Measurements from ENCODE around the gene NUP93. TPM values are rescaled to one million over a fixed set of nuclear protein-coding genes. Genes with fewer than 3 reads are reported as not detected.

The NUP93 gene
- total and polyA plus RNA-seq, 2 of the 8 experiments (the other 6 are each of a cell fraction or from before 2014, with no cell fraction given): 147 to 201 TPM

DNA sequence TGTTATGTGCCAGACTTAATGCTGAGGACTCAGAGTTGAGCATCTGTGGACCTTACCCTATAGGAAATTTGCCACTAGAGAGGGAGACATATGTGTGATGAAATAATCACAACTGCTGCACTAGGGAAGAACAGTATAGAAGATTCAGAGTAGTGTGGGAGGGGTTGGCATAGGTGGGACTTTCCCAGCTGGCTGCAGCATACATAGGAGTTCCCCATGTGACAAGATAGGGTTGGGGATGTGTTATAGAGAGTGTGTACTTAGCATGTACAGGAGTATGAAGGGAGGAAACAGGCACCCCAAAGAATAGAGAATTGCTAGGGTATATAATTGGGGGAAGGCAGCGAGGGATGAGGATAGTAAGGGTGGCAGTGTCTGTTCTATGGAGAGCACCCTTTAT is 2.9 kb downstream of the NUP93 start:
- 83% methylated on average over 1 of the region's 1 CpG; no CpG with 5 or more reads in 1 of the 2 experiments for WGBS, 2 experiments (ENCODE audit: extremely low coverage in 1 of 2, insufficient coverage in 1 of 2, insufficient read length in 1 of 2, insufficient replicate concordance in 2 of 2, low coverage in 1 of 2, low lambda C conversion rate in 2 of 2, missing lambda C conversion rate in 1 of 2)
- H4K5ac ChIP-seq (ENCODE audit: insufficient read length, low read depth, low read length): no peak overlapping the region
- no peak overlapping the region for H3K4me3 ChIP-seq (ENCODE audit: extremely low read depth in 1 of 4, insufficient read depth in 2 of 4, low read depth in 3 of 4, low read length in 4 of 4)
- no peak overlapping the region for H2BK12ac ChIP-seq (ENCODE audit: low read depth, low read length)
- no peak overlapping the region for H4K91ac ChIP-seq (replicated peaks; ENCODE audit: insufficient read length, low read length)
- no peaks in the 10 kb centered on the region for H3K27me3 ChIP-seq (replicated peaks in 1 of 4; ENCODE audit: control insufficient read depth in 3 of 4, extremely low read depth in 1 of 4, insufficient read depth in 3 of 4, low read length in 3 of 4)
- no peaks in the 10 kb centered on the region; a peak in 1 of 8 replicates for H3K36me3 ChIP-seq (ENCODE audit: control insufficient read depth in 2 of 4, insufficient read depth in 4 of 4, low read length in 3 of 4)
- peaks cover 12% of the 10 kb centered on the region for H3K23me2 ChIP-seq (ENCODE audit: low read depth, low read length)
- no peak overlapping the region; a peak in 1 of 7 replicates for H3K9ac ChIP-seq (replicated peaks in 1 of 4; ENCODE audit: extremely low read depth in 1 of 4, low read depth in 3 of 4, low read length in 3 of 4)
- no peaks in the 10 kb centered on the region; a peak in 1 of 4 replicates for H3K9me3 ChIP-seq (ENCODE audit: insufficient read depth in 2 of 2, low read depth in 1 of 2, low read length in 1 of 2)
- no peak overlapping the region for H2AFZ ChIP-seq (ENCODE audit: low read length)
- no peak overlapping the region for H3K4me2 ChIP-seq (ENCODE audit: insufficient read depth in 1 of 2, low read depth in 2 of 2, low read length in 2 of 2)
- DNase-seq (ENCODE audit: low read depth in 1 of 2, low spot score in 2 of 2): no peak
- no peak overlapping the region for H3K18ac ChIP-seq (ENCODE audit: extremely low read depth, low read length)
- H3K23ac ChIP-seq (ENCODE audit: insufficient read length): no peak overlapping the region
- peaks cover 0 to 3% (median 2%) of the 10 kb centered on the region in 4 experiments; a peak in 2 of 7 replicates for H3K4me1 ChIP-seq (replicated peaks in 1 of 4; ENCODE audit: control insufficient read depth in 3 of 4, insufficient read depth in 4 of 4, low read length in 3 of 4)
- H3K14ac ChIP-seq (ENCODE audit: insufficient read length): no peak overlapping the region
- no peak overlapping the region for H3K27ac ChIP-seq (ENCODE audit: low read depth, low read length)
- H2BK20ac ChIP-seq (ENCODE audit: low read length): no peak overlapping the region
- peaks cover 4 to 19% of the 10 kb centered on the region in 2 experiments for H4K20me1 ChIP-seq (replicated peaks in 1 of 2; ENCODE audit: control insufficient read depth in 1 of 2, insufficient read depth in 2 of 2, low read length in 2 of 2)
- no peak overlapping the region for H3K4ac ChIP-seq (replicated peaks; ENCODE audit: insufficient read length, low read depth, low read length)
- H3K56ac ChIP-seq (replicated peaks; ENCODE audit: insufficient read length, low read depth, low read length): no peak overlapping the region
- FAIRE-seq: no peak
- H2BK15ac ChIP-seq (ENCODE audit: low read length): no peak overlapping the region
- no peak overlapping the region for H2AK5ac ChIP-seq (ENCODE audit: low read depth, low read length)
- H2BK120ac ChIP-seq (replicated peaks; ENCODE audit: low read depth, low read length): no peak overlapping the region
- ChIA-PET CTCF (ENCODE audit: partially characterized antibody) (no interaction called here), POLR2A (ENCODE audit: partially characterized antibody) (no interaction called here)
- H2BK5ac ChIP-seq (ENCODE audit: low read depth, low read length): no peak overlapping the region
- H4K8ac ChIP-seq (ENCODE audit: extremely low read depth, insufficient read depth, low read length): no peak overlapping the region
- H3K79me1 ChIP-seq (ENCODE audit: low read depth, low read length): peaks cover 22% of the 10 kb centered on the region
- peaks cover 28 to 75% of the 10 kb centered on the region in 2 experiments for H3K79me2 ChIP-seq (ENCODE audit: control insufficient read depth in 1 of 2, insufficient read depth in 2 of 2, low read length in 2 of 2)
- TF ChIP-seq CHD1 (IDR thresholded peaks at IDR 0.05; ENCODE audit: low read depth, low read length): no peak
- no peak for TF ChIP-seq SP4 (IDR thresholded peaks at IDR 0.05; ENCODE audit: low read length)

All from H1 (cell line).